Measurements from ENCODE around the gene KIF18B. TPM values are rescaled to one million over a fixed set of nuclear protein-coding genes. Genes with fewer than 3 reads are reported as not detected.

Gene KIF18B
- total RNA-seq, 2 experiments from 2014 or later: 42.2 to 126 TPM

- Histone ChIP-seq H3K4me1 (ENCODE audit: insufficient read depth, low read length, poor library complexity, severe bottlenecking) (peaks cover 5% of the 10 kb centered on the region), H3K79me2 (ENCODE audit: insufficient read depth, low read depth, low read length) (no peaks in the 10 kb centered on the region), H3K9me2 (ENCODE audit: insufficient read depth, low read length) (no peaks in the 10 kb centered on the region), H3K4me2 (ENCODE audit: low read length) (no peak overlapping the region), H3K9me3 (ENCODE audit: low read length) (no peaks in the 10 kb centered on the region), H2AFZ (ENCODE audit: low read length) (no peak overlapping the region), H3K36me3 (ENCODE audit: insufficient read depth, low read length) (no peaks in the 10 kb centered on the region), H4K20me1 (ENCODE audit: insufficient read depth, low read length) (no peaks in the 10 kb centered on the region), H3K4me3 (ENCODE audit: low read depth, low read length, poor library complexity, severe bottlenecking) (no peak overlapping the region), H3K27ac (ENCODE audit: low read depth, low read length, poor library complexity, severe bottlenecking) (no peak overlapping the region)
- CTCF ChIA-PET (ENCODE audit: unreplicated experiment): no interaction called here
- POLR2A ChIA-PET: no interaction called here
- BruUV-seq (replicated peaks): no TSS peak
- no peak for DNase-seq (ENCODE audit: low spot score)
- intact Hi-C loops (cut with micrococcal nuclease; ENCODE audit: unreplicated experiment): no loop called here
- TF ChIP-seq CTCF (conservative IDR thresholded peaks at IDR 0.05; ENCODE audit: low read length): no peak
These were observed 19.7 kb upstream of the KIF18B start for GRCh38 chr17:44967026-44967906.

- ChIA-PET POLR2A (no interaction called here), CTCF (ENCODE audit: unreplicated experiment) (no interaction called here)
- Histone ChIP-seq H3K9me2 (ENCODE audit: insufficient read depth, low read length) (no peaks in the 10 kb centered on the region), H2AFZ (ENCODE audit: low read length) (no peak overlapping the region), H3K27ac (ENCODE audit: low read depth, low read length, poor library complexity, severe bottlenecking) (no peak overlapping the region), H3K79me2 (ENCODE audit: insufficient read depth, low read depth, low read length) (no peaks in the 10 kb centered on the region), H3K4me1 (ENCODE audit: insufficient read depth, low read length, poor library complexity, severe bottlenecking) (peaks cover 5% of the 10 kb centered on the region), H3K9me3 (ENCODE audit: low read length) (no peaks in the 10 kb centered on the region), H3K36me3 (ENCODE audit: insufficient read depth, low read length) (no peaks in the 10 kb centered on the region), H3K4me3 (ENCODE audit: low read depth, low read length, poor library complexity, severe bottlenecking) (no peak overlapping the region), H3K4me2 (ENCODE audit: low read length) (no peak overlapping the region), H4K20me1 (ENCODE audit: insufficient read depth, low read length) (no peaks in the 10 kb centered on the region)
- DNase-seq (ENCODE audit: low spot score): no peak
- intact Hi-C loops (cut with micrococcal nuclease; ENCODE audit: unreplicated experiment): no loop called here
- BruUV-seq (replicated peaks): no TSS peak
- TF ChIP-seq CTCF (conservative IDR thresholded peaks at IDR 0.05; ENCODE audit: low read length): no peak
These were observed 18.9 kb upstream of the KIF18B start for GRCh38 chr17:44966348-44967025.

GRCh38 chr17:44965481-44966234 lies 18.1 kb upstream of the KIF18B start:
- Histone ChIP-seq H4K20me1 (ENCODE audit: insufficient read depth, low read length) (no peaks in the 10 kb centered on the region), H2AFZ (ENCODE audit: low read length) (no peak overlapping the region), H3K4me1 (ENCODE audit: insufficient read depth, low read length, poor library complexity, severe bottlenecking) (peaks cover 5% of the 10 kb centered on the region), H3K27ac (ENCODE audit: low read depth, low read length, poor library complexity, severe bottlenecking) (no peak overlapping the region), H3K79me2 (ENCODE audit: insufficient read depth, low read depth, low read length) (no peaks in the 10 kb centered on the region), H3K4me3 (ENCODE audit: low read depth, low read length, poor library complexity, severe bottlenecking) (no peak overlapping the region), H3K9me3 (ENCODE audit: low read length) (no peaks in the 10 kb centered on the region), H3K9me2 (ENCODE audit: insufficient read depth, low read length) (no peaks in the 10 kb centered on the region), H3K4me2 (ENCODE audit: low read length) (no peak overlapping the region), H3K36me3 (ENCODE audit: insufficient read depth, low read length) (no peaks in the 10 kb centered on the region)
- TF ChIP-seq CTCF (conservative IDR thresholded peaks at IDR 0.05; ENCODE audit: low read length) (no peak), EZH2phosphoT487 (IDR thresholded peaks at IDR 0.05; ENCODE audit: borderline replicate concordance, low read depth, low read length) (no peak)
- intact Hi-C loops (cut with micrococcal nuclease; ENCODE audit: unreplicated experiment): no loop called here
- peak; percentile 26 for DNase-seq (ENCODE audit: low spot score)
- POLR2A ChIA-PET: no interaction called here
- no TSS peak for BruUV-seq (replicated peaks)
- CTCF ChIA-PET (ENCODE audit: unreplicated experiment): no interaction called here

All from OCI-LY7 (cell line).